ENCODE data around the gene IL16.

IL16 gene

GRCh38 chr15:81257435-81257834, 60.8 kb downstream of the IL16 start:
- no peak for DNase-seq

GRCh38 chr15:81258455-81258854, 61.8 kb downstream of the IL16 start:
- no peak for DNase-seq

- peak in 1 of 4 experiments; percentile 12 for DNase-seq
These were observed 63.1 kb downstream of the IL16 start for GRCh38 chr15:81259760-81260298.

GRCh38 chr15:81261172-81261811, 64.6 kb downstream of the IL16 start:
- no peak for DNase-seq

GRCh38 chr15:81263477-81263876, 66.8 kb downstream of the IL16 start:
- DNase-seq: no peak

GRCh38 chr15:81264072-81264857, 67.6 kb downstream of the IL16 start:
- no peak for DNase-seq

GRCh38 chr15:81265256-81265943, 68.7 kb downstream of the IL16 start:
- no peak for DNase-seq

- peak; percentile 86 to 93 (median 89) for DNase-seq
These were observed 69.5 kb downstream of the IL16 start for GRCh38 chr15:81265944-81266775.

- no peak for DNase-seq
These were observed 71.7 kb downstream of the IL16 start for GRCh38 chr15:81268340-81268739.

- DNase-seq: peak; percentile 79 to 92 (median 88)
These were observed 72.4 kb downstream of the IL16 start for GRCh38 chr15:81268881-81269601.

GRCh38 chr15:81270188-81270587, 73.5 kb downstream of the IL16 start:
- no peak for DNase-seq

- no peak for DNase-seq
These were observed 74.3 kb downstream of the IL16 start for GRCh38 chr15:81270781-81271491.

- no peak for DNase-seq
These were observed 75.3 kb downstream of the IL16 start for GRCh38 chr15:81271761-81272644.

- DNase-seq: no peak
These were observed 76.5 kb downstream of the IL16 start for GRCh38 chr15:81273200-81273599.

- no peak for DNase-seq
These were observed 77.2 kb downstream of the IL16 start for GRCh38 chr15:81273855-81274254.

- DNase-seq: no peak
These were observed 77.6 kb downstream of the IL16 start for GRCh38 chr15:81274255-81274654.

- DNase-seq: peak; percentile 86 to 92 (median 90)
These were observed 78.4 kb downstream of the IL16 start for GRCh38 chr15:81274931-81275707.

GRCh38 chr15:81275711-81276392, 79.2 kb downstream of the IL16 start:
- DNase-seq: no peak

All from suppressor macrophage (primary cell).